Measurements from ENCODE around the gene MTHFD1. TPM values are rescaled to one million over a fixed set of nuclear protein-coding genes. Genes with fewer than 3 reads are reported as not detected.

Gene MTHFD1
- total RNA-seq, 1 experiment from 2014 or later: 153 TPM

DNA sequence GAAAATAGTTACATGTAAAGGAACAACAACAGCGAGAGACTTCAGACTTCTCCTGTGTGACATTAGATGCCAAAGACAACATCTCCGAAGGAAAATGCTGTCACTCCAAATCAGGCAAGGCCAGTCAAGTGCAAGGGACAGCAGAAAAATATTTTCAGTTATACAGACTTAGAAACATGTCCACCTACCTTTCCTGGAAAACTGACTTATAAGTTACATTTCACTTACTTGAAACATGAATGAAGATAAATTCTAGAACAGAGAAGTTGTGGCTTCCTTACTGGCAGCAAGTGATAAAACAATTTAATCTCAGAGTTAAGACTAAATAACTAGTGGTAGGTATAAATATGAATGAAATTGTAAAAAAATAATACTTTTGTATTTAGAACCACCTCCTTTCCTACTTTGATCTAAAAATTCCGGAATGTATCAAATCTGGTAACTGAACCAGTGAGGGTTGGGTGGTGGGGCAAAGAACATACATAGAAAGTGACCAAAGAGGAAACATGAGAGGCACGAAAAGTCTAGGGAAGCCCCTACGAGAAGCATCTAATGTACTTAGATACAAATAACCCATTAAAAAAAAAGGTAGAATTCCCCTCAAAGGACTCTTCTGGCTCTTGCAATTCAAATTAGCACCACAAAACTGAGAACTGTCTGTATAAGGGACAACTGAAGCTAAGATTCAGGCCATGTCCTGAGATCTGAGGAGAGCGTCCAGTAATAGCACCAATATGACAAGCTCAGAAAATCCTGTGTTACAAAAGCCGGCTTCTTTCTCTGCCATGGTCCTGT, 21.2 kb downstream of the MTHFD1 start:
- no peaks in the 10 kb centered on the region for H3K9me2 ChIP-seq (ENCODE audit: insufficient read depth)
- RAD21 ChIA-PET (ENCODE audit: low non-redundant PET in 1 of 2, low total read pairs in 2 of 2, uncharacterized antibody in 2 of 2, unreplicated experiment in 2 of 2): no interaction called here
- TF ChIP-seq TCF7L2 (IDR thresholded peaks at IDR 0.05; ENCODE audit: borderline replicate concordance, extremely low read depth, insufficient read depth, insufficient read length) (no peak), FOSL1 (IDR thresholded peaks at IDR 0.05; ENCODE audit: low read depth) (no peak), ZFX (IDR thresholded peaks at IDR 0.05) (no peak), ZNF274 (IDR thresholded peaks at IDR 0.05; ENCODE audit: low read depth, low read length) (no peak), RAD21 (IDR thresholded peaks at IDR 0.05; ENCODE audit: low read depth) (no peak), POLR2A (IDR thresholded peaks at IDR 0.05; ENCODE audit: borderline replicate concordance, extremely low read depth, insufficient read depth, insufficient read length) (no peak), ZBTB33 (IDR thresholded peaks at IDR 0.05; ENCODE audit: extremely low read depth, insufficient replicate concordance, low read length) (no peak), SIN3A (IDR thresholded peaks at IDR 0.05; ENCODE audit: low read depth) (no peak), CBX3 (IDR thresholded peaks at IDR 0.05; ENCODE audit: low read depth) (no peak), JUND (IDR thresholded peaks at IDR 0.05) (no peak), SP1 (IDR thresholded peaks at IDR 0.05; ENCODE audit: low read depth) (no peak), SRF (IDR thresholded peaks at IDR 0.05; ENCODE audit: low read depth) (no peak), POLR2AphosphoS5 (IDR thresholded peaks at IDR 0.05; ENCODE audit: low read depth, low read length) (no peak), ATF3 (IDR thresholded peaks at IDR 0.05) (no peak), EGR1 (IDR thresholded peaks at IDR 0.05; ENCODE audit: low read depth) (no peak), ELF1 (IDR thresholded peaks at IDR 0.05; ENCODE audit: borderline replicate concordance, low read depth) (no peak)
- TF ChIP-seq, protein P1, sequence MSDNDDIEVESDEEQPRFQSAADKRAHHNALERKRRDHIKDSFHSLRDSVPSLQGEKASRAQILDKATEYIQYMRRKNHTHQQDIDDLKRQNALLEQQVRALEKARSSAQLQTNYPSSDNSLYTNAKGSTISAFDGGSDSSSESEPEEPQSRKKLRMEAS (IDR thresholded peaks at IDR 0.05): no peak
- ATAC-seq: no peak
- no peaks in the 10 kb centered on the region for H3K9me3 ChIP-seq (ENCODE audit: control insufficient read depth in 1 of 2, insufficient read depth in 1 of 2, low read depth in 1 of 2, low read length in 2 of 2)
- no peak overlapping the region for H3K27ac ChIP-seq (ENCODE audit: low read depth, low read length)
- intact Hi-C loops (cut with micrococcal nuclease): no loop called here
- no peak overlapping the region for H3K4me3 ChIP-seq (replicated peaks in 1 of 2; ENCODE audit: low read depth in 1 of 2, low read length in 2 of 2)
- H3K4me1 ChIP-seq (ENCODE audit: control insufficient read depth in 1 of 2, insufficient read depth in 2 of 2, low read length in 2 of 2): peaks cover 4 to 11% of the 10 kb centered on the region in 2 experiments; a peak in 2 of 4 replicates
- no TSS peak for BruUV-seq (replicated peaks)
- POLR2A ChIA-PET: no interaction called here
- no peak overlapping the region for H2AFZ ChIP-seq (ENCODE audit: low read depth, low read length, poor library complexity, severe bottlenecking)
- CTCF ChIA-PET: no interaction called here
- peaks cover 7 to 12% of the 10 kb centered on the region in 2 experiments; a peak in 3 of 4 replicates for H3K36me3 ChIP-seq (ENCODE audit: control insufficient read depth in 1 of 2, insufficient read depth in 2 of 2, low read length in 2 of 2)
- no peaks in the 10 kb centered on the region for H4K20me1 ChIP-seq (ENCODE audit: insufficient read depth)
- H3K79me2 ChIP-seq (ENCODE audit: insufficient read depth, low read length): peaks cover 57% of the 10 kb centered on the region
- H3K27me3 ChIP-seq (ENCODE audit: insufficient read depth, low read length): no peaks in the 10 kb centered on the region
- H3K9ac ChIP-seq (ENCODE audit: low read length): no peak overlapping the region
- H3K4me2 ChIP-seq (ENCODE audit: low read length): no peak overlapping the region
- DNase-seq (ENCODE audit: low read depth, low spot score): no peak
